Mesothelial cell of epicardium (in vitro differentiated cells): Measurements from ENCODE around the gene APOL3. TPM values are rescaled to one million over a fixed set of nuclear protein-coding genes. Genes with fewer than 3 reads are reported as not detected.
"Not testable (repeated sequence)": the region's sequence is repeated elsewhere in the genome, so short reads cannot be mapped to it uniquely, and the experiment has no call there.

Experiments used
- DNase-seq, 2 experiments: peaks; one replicate each; pipeline ENCODE4 v3.0.0; 2021; ENCODE audit warnings: low spot score in 2 of 2; ENCODE audit not compliant: unreplicated experiment in 2 of 2
- H3K27ac Mint-ChIP-seq: 2 replicates; pipeline ENCODE4 v1.8.0; 2021; ENCODE audit warnings: mixed read lengths
- H3K27me3 Mint-ChIP-seq: 2 replicates; pipeline ENCODE4 v1.8.0; 2021; ENCODE audit warnings: low read depth, mixed read lengths
- H3K36me3 Mint-ChIP-seq: 2 replicates; pipeline ENCODE4 v1.8.0; 2021; ENCODE audit warnings: mixed read lengths
- H3K4me1 Mint-ChIP-seq: 2 replicates; pipeline ENCODE4 v1.8.0; 2021; ENCODE audit warnings: mixed read lengths
- H3K4me3 Mint-ChIP-seq: 2 replicates; pipeline ENCODE4 v1.8.0; 2021; ENCODE audit warnings: mild to moderate bottlenecking, moderate library complexity, mixed read lengths
- H3K9me3 Mint-ChIP-seq: 2 replicates; pipeline ENCODE4 v1.8.0; 2021; ENCODE audit warnings: mixed read lengths
- CTCF ChIP-seq: fragments of 200-600 bp; sonication (generic); IDR thresholded peaks from one replicate; pipeline ENCODE4 v1.5.0; 2021; ENCODE audit warnings: antibody characterized with exemption; ENCODE audit not compliant: unreplicated experiment
- total RNA-seq: library from RNA; stranded (reverse); gene quantifications from 3 replicates; pipeline ENCODE4 v1.2.1, GENCODE V29; 2021

APOL3 gene
- total RNA-seq, 1 donor from 2014 or later: 1.8 TPM

GRCh38 chr22:36125434-36125833 lies 35.1 kb downstream of the APOL3 start:
- Mint-ChIP-seq H3K9me3 (no peaks in the 10 kb centered on the region), H3K27me3 (peaks cover 40% of the 10 kb centered on the region), H3K4me1 (peaks cover 6% of the 10 kb centered on the region), H3K4me3 (no peak overlapping the region), H3K36me3 (no peaks in the 10 kb centered on the region), H3K27ac (no peak overlapping the region)
- no peak for TF ChIP-seq CTCF
- DNase-seq: no peak

- peaks cover 6% of the 10 kb centered on the region for H3K4me1 Mint-ChIP-seq
- H3K4me3 Mint-ChIP-seq: no peak overlapping the region
- peaks cover 34% of the 10 kb centered on the region for H3K27me3 Mint-ChIP-seq
- no peaks in the 10 kb centered on the region for H3K36me3 Mint-ChIP-seq
- DNase-seq: no peak
- TF ChIP-seq CTCF: no peak
- H3K27ac Mint-ChIP-seq: no peak overlapping the region
- no peaks in the 10 kb centered on the region for H3K9me3 Mint-ChIP-seq
Measured at GRCh38 chr22:36124666-36125065, 35.9 kb downstream of the APOL3 start.

GRCh38 chr22:36123673-36124630 lies 36.6 kb downstream of the APOL3 start:
- peak; percentile 93 to 94 for DNase-seq
- no peaks in the 10 kb centered on the region for H3K9me3 Mint-ChIP-seq
- TF ChIP-seq CTCF: peak; percentile 95
- H3K27ac Mint-ChIP-seq: peak overlapping the region; percentile 76
- peaks cover 27% of the 10 kb centered on the region for H3K27me3 Mint-ChIP-seq
- no peaks in the 10 kb centered on the region for H3K36me3 Mint-ChIP-seq
- H3K4me1 Mint-ChIP-seq: peaks cover 6% of the 10 kb centered on the region
- H3K4me3 Mint-ChIP-seq: peak overlapping the region; percentile 44

GRCh38 chr22:36120621-36121351 lies 39.8 kb downstream of the APOL3 start:
- H3K27ac Mint-ChIP-seq, H3K9me3 Mint-ChIP-seq, H3K4me1 Mint-ChIP-seq, H3K27me3 Mint-ChIP-seq, H3K36me3 Mint-ChIP-seq, DNase-seq, H3K4me3 Mint-ChIP-seq: not testable (repeated sequence)

- TF ChIP-seq CTCF: no peak
- H3K27ac Mint-ChIP-seq: no peak overlapping the region
- DNase-seq: no peak
Measured at GRCh38 chr22:36117053-36117554, 43.5 kb downstream of the APOL3 start.

GRCh38 chr22:36116127-36116526 lies 44.4 kb downstream of the APOL3 start:
- no peaks in the 10 kb centered on the region for H3K4me1 Mint-ChIP-seq
- H3K36me3 Mint-ChIP-seq: no peaks in the 10 kb centered on the region
- no peaks in the 10 kb centered on the region for H3K9me3 Mint-ChIP-seq
- H3K4me3 Mint-ChIP-seq: no peak overlapping the region
- H3K27me3 Mint-ChIP-seq: no peaks in the 10 kb centered on the region
- DNase-seq: no peak
- TF ChIP-seq CTCF: no peak
- no peak overlapping the region for H3K27ac Mint-ChIP-seq

More at GRCh38 chr22:36117053-36117554, 43.5 kb downstream of the APOL3 start:
- H3K4me3 Mint-ChIP-seq: no peak overlapping the region
- no peaks in the 10 kb centered on the region for H3K9me3 Mint-ChIP-seq
- no peaks in the 10 kb centered on the region for H3K27me3 Mint-ChIP-seq
- no peaks in the 10 kb centered on the region for H3K4me1 Mint-ChIP-seq
- no peaks in the 10 kb centered on the region for H3K36me3 Mint-ChIP-seq
